Stimulated activated CD4-positive, alpha-beta T cell treated with anti-CD3 and anti-CD28 coated beads, TNF-alpha, amount 100 ng/mL, for 24 hours (primary cell): ENCODE data around the gene LRRC25.
"Not testable (repeated sequence)": the region's sequence is repeated elsewhere in the genome, so short reads cannot be mapped to it uniquely, and the experiment has no call there.

Experiments used
- DNase-seq, 3 experiments: peaks; one replicate each; pipeline ENCODE4 v3.0.0-alpha.2; 2020; ENCODE audit warnings: low read depth in 3 of 3

LRRC25 gene

DNA sequence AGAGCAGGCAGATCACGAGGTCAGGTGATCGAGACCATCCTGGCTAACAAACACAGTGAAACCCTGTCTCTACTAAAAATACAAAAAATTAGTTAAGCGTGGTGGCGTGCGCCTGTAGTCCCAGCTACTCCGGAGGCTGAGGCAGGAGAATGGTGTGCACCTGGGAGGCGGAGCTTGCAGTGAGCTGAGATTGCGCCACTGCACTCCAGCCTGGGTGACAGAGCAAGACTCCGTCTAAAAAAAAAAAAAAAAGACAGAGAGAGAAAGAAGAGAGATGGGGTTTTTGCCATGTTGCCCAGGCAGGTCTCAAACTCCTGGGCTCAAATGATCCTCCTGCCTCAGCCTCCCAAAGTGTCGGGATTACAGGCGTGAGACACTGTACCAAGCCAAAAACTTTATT lies 8.3 kb upstream of the LRRC25 start:
- DNase-seq, result not testable (repeated sequence)

DNA sequence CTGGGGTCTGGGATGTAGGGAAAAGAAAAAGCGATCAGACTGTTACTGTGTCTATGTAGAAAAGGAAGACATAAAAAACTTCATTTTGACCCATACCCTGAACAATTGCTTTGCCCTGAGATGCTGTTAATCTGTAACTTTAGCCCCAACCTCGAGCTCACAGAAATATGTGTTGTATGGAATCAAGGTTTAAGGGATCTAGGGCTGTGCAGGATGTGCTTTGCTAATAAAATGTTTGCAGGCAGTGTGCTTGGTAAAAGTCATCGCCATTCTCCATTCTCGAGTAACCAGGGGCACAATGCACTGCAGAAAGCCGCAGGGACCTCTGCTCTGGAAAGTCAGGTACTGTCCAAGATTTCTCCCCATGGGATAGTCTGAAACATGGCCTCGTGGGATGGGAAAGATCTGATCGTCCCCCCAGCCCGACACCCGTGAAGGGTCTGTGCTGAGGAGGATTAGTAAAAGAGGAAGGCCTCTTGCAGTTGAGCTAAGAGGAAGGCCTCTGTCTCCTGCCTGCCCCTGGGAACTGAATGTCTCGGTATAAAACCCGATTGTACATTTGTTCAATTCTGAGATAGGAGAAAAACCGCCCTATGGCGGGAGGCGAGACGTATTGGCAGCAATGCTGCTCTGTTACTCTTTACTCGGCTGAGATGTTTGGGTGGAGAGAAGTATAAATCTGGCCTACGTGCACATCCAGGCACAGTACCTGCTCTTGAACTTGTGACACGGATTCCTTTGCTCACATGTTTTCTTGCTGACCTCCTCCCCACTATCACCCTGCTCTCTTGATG lies 5.2 kb upstream of the LRRC25 start:
- DNase-seq, result not testable (repeated sequence)

- DNase-seq, result no peak
Observed at GRCh38 chr19:18401580-18402112, 4.2 kb upstream of the LRRC25 start.

DNA sequence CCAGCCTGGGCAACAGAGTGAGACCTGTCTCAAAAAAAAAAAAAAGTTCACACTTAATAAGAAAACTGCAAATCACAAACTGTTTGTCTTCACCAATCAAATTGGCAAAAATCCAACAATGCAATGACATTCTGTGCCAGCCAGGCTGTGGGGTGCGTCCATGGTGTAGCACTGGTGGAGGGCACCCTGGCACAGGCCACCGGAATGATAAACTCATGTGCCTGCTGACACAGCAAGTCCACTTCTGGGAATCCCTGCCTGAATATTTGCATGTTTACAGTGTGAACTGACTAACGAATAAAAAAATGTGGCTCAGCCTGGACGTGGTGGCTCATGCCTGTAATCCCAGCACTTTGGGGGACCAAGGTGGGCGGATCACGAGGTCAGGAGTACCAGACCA lies 1.6 kb upstream of the LRRC25 start:
- no peak for DNase-seq

DNA sequence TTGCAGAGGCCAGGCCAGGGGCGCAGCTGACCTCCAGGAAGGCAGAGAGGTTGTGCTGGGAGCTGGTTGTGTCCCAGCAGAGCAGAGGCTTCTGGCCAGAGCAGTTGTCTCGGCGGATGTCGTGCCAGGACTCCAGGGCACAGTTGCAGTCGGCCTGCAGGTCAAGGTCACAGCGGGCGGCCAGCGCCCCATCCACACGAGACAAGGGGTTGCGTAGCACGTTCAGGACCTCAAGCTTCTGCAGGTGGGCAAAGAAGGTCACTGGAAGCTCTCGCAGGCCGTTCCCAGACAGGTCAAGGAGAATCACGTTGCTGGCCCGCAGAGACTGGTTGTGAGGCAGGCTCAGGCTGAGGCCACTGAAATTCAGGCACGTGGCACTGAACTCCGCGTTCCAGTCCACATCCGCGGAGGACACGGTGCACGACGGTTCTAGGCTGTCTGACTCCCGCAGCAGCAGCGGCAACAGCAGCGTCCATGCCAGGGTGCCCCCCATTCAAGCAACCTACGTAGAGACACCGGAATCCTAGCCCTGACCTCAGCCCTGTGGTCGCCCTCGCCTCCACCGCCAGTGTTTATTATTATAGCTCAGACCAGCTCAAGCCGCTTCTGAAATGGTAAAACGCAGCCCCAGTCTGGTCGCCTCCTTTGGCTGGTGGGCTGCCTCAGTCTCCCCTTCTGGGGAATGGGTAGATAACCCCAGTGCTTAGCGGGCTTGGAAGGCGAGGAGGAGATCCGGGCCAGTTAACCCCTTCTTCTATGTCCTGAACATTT lies 766 bp downstream of the LRRC25 start:
- no peak for DNase-seq

GRCh38 chr19:18393836-18394235 lies 3.6 kb downstream of the LRRC25 start:
- DNase-seq, result no peak

- DNase-seq, result no peak
Observed at GRCh38 chr19:18392926-18393325, 4.5 kb downstream of the LRRC25 start.

GRCh38 chr19:18392417-18392816 lies 5.0 kb downstream of the LRRC25 start:
- DNase-seq, result no peak

GRCh38 chr19:18391509-18392075 lies 5.8 kb downstream of the LRRC25 start:
- no peak for DNase-seq

DNA sequence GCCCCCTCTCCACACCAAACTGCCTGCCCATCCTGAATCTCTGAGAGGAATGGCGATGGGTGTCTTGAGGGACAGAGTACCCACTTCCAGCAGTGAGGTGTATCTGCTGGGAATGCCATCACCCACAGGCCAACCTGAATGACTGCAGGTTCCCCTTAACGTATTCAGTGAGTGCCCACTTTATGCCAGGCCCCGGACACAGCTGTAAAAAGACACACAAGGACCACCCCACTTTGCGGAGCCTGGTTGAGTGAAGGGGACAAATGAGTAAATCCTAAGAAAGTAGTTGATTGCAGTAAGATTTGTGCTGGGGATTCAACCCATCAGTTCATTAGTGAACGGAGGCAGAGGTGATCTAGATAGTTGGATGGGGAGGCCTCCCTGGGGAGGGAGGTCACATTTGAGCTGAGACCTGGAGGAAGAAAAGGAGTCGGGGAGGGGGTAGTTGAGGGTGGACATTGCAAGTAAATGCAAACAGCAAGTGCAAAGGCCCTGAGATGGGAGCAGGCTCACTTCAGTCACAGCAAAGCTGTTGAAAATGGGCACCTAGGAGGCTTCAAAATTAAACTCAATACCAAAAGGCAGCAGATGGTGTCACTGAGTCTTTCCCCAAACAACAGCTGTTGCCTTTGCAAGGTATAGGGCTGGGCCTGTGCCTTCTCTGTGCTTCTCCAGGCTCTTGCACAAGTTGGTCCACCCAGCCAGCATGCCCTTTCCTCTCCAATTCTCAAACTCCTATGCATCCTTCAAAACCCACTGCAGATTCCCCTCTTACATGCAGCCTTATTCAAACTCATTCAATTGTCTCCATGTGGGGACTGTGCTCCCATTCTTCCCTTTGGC lies 7.1 kb downstream of the LRRC25 start:
- DNase-seq, result no peak

GRCh38 chr19:18389726-18390064 lies 7.7 kb downstream of the LRRC25 start:
- no peak for DNase-seq

GRCh38 chr19:18388960-18389725 lies 8.3 kb downstream of the LRRC25 start:
- DNase-seq, result no peak

GRCh38 chr19:18388100-18388959 lies 9.1 kb downstream of the LRRC25 start:
- peak; percentile 67 to 78 (median 68) for DNase-seq

DNA sequence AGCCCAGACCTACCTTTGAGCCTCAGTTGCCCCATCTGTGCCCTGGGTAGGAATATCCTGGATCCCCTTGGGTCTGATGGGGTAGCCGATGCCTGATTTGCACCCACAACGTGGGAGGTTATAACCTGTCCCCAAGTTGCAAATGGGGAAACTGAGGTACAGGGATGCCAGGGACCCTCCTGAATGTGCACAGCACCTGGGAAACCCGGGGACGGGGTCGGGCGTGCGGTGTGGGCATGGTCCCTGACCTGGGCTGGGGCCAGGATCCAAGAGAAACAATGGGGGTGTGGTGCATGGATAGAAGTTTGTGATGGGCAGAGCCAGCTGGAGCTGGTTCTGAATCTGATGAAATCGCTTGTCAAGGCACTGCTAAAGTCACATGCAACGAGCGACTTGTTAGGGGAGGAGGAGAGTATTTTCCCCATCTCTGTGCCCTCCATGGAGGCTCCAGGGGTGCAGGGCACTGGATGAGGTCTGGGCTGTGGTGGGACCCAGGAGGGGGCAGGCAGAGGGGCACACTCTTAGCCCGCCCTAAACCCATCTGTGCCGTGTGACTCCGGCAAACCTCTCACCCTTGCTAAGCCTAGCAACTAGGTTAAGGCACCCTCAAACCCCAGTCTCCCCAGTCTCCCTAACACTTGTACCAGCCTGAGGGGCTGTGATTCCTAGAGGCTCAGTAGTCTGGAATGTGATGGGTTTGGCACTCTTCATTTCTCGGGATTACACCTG lies 10.7 kb downstream of the LRRC25 start:
- DNase-seq, result no peak

GRCh38 chr19:18385675-18386542 lies 11.5 kb downstream of the LRRC25 start, which contains the start of gene GDF15:
Gene GDF15 (plus strand): TSS chr19:18386158. CDS start chr19:18386190, 32 bp downstream.
- DNase-seq, result peak in 1 of 3 experiments; percentile 29

DNA sequence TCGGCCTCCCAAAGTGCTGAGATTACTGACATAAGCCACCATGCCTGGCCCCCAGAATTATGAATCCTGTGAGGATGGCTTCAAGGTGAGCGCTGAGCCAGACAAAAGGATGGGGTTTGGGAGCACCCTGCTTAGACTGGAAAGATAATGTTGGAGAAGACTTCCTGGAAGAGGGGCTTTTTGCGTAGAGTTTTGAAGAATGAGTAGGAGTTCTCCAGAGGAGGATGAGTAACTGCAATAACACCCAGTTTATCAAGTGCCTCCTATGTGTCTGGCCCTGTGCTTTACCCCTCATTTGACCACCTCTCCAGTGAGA lies 12.1 kb downstream of the LRRC25 start:
- DNase-seq, result no peak

GRCh38 chr19:18384775-18385174 lies 12.6 kb downstream of the LRRC25 start:
- no peak for DNase-seq

DNA sequence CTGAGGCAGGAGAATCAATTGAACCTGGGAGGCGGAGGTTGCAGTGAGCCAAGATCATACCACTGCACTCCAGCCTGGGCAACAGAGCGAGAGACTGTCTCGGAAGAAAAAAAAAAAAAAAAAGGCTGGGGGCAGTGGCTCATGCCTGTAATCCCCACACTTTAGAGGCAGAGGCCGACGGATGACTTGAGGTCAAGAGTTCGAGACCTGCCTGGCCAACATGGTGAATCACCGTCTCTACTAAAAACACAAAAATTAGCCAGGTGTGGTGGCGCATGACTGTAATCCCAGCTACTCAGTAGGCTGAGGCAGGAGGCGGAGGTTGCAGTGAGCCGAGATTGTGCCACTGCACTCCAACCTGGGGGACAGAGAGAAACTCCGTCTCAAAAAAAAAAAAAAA lies 13.8 kb downstream of the LRRC25 start:
- not testable (repeated sequence) for DNase-seq
